Stimulated activated CD8-positive, alpha-beta memory T cell treated with anti-CD3 and anti-CD28 coated beads, Interleukin-4, amount 100 ng/mL, for 48 hours (primary cell): ENCODE results near the gene RNF169.

Source experiments
- DNase-seq: peaks from one replicate; pipeline ENCODE4 v3.0.0-alpha.2; 2020

RNF169 gene, protein sequence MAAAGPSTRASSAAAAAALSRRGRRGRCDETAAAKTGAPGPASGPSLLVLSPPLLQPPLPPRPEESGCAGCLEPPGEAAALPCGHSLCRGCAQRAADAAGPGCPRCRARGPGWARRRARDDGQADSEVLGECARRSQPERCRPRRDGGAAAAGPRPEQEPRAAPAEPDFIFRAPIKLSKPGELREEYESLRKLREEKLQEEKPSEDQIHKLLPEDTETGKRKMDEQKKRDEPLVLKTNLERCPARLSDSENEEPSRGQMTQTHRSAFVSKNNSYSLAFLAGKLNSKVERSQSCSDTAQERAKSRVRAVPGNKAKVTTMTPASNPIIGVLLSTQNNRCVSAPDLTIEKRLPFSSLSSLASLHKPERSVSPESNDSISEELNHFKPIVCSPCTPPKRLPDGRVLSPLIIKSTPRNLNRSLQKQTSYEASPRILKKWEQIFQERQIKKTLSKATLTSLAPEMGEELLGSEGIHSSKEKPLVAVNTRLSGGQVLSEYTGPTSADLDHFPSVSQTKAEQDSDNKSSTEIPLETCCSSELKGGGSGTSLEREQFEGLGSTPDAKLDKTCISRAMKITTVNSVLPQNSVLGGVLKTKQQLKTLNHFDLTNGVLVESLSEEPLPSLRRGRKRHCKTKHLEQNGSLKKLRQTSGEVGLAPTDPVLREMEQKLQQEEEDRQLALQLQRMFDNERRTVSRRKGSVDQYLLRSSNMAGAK

GRCh38 chr11:74748211-74749126 lies at the start of gene RNF169:
Gene RNF169, plus strand, starts transcription at chr11:74748849. Its CDS starts 32 bp downstream, at chr11:74748881.
- DNase-seq: peak; percentile 91

DNA sequence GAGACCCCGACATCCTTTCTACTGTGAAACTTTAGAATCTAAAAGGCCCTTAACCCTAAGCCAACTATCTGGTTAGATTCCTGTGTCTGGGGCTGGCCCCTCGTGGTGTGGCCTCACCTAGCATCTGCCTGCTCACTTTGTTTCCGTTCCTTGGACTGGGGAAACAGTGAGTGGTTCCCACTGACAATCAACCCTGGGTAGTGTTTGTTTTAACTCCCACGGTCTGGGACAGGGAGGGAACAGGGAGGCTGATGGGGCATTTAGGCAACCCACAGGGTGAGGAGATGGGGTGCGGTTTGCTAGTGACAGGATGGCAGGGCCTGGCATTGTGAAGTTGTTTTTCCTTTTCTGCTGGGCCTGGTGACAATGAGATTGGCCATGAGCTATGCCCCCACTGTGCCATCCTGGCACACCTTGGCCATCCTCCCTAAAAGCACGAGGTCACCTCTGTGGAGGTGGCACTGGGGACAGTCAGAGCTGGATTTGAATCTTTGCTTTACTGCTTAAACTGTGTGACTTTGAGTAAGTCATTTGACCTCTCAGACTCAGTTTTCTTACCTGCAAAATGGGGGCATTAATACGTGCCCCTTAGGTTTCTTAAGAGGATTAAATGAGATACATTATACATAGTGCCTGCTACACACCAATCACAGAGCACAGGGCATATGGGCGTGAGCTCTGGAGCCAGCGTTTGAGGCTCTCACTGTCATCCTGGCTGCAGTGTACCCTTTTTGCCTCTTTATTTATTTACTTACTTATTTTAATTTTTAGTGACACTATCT lies 48.8 kb upstream of the RNF169 start:
- no peak for DNase-seq

- peak; percentile 37 for DNase-seq
Observed at GRCh38 chr11:74701351-74701750, 47.3 kb upstream of the RNF169 start.

DNA sequence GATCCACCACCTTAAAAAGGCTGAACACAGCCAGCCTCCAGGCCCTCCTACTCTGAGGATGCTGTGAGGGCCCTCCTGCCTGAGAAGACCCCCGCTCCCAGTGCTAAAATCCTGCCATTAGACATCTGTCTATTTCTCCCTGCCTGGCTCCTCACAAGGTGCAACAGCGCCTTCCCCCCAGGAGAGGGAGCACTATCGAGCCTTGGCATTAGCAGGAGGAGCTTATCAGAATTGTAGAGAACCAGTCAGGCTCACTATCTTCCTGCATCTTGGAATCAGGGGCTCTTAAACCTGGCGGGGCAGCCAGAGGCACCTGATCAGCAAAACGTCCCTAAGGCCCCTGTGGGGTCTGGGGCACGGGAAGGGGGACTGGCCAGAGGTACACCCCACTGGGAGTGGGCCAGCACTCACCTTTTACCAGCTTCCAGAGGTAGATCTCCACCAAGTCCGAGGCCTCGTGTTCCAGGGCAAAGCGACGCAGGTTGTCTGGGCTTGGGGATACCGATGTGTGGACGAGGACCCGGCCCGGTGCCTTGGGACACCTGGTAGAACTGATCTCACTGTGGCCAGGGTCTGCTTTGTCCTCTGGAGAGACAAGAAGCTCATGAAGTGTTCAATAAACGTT lies 46.2 kb upstream of the RNF169 start:
- DNase-seq: peak; percentile 77

DNA sequence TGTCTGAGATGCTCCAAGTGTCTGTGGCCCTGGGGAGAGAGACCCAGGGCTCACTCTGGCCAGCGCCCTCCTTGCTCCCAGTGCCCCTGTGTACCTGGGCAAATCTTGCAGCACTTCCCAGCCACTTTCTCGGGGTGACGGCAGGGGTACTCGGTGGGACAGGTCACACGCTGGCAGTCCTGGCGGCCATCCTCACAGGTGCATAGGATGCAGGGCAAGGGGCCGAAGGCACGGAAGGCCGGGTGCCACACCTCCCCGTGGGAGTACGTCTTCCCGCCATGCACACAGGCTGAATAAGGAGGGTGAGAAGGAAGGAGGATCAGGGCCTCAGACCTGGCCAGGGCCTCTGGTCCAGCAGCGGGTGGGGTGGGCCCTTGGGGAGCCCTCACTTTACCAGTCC lies 45.4 kb upstream of the RNF169 start:
- DNase-seq: no peak

GRCh38 chr11:74707182-74707581 lies 41.5 kb upstream of the RNF169 start:
- DNase-seq: no peak

- DNase-seq: no peak
Observed at GRCh38 chr11:74707602-74708510, 40.8 kb upstream of the RNF169 start.

DNA sequence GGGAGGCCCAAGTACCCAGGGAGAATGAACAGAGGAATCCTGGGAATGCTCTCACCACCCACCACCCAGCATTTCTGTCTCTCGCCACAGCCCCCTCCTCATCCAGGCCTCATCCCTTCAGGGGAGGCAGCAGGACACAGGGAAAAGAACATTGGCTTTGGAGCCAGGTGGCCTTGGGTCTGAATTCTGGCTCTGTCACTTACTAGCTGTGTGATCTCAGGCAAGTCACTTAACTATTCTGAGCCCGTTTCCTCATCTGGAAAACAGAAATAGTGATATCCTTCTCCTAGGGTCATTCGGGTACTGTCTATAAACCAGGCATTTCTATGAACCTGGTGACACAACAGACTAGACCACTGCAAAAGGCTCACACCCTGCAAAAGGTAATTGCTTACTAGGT lies 39.5 kb upstream of the RNF169 start:
- no peak for DNase-seq

GRCh38 chr11:74710281-74710938 lies 38.2 kb upstream of the RNF169 start:
- DNase-seq: no peak

DNA sequence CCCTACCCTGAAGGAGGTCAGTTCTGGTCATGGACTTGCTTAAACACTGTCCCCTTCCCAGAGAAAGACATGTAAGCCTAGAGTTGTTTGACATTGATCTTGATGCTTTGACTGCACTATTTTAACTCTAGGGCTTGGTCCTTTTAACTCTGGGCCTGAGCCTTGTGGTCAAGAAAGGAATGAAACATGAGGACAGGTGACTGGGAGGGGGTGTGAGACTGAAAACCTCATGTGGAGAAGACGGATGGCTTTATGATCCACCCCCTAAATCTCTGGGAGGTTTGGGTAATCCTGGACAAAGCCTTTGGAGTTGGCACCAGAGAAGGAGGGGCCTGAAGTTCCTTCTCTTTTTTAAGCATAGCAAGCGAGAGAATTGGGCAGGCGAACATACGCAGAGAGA lies 35.0 kb upstream of the RNF169 start:
- no peak for DNase-seq

GRCh38 chr11:74714904-74715303 lies 33.7 kb upstream of the RNF169 start:
- DNase-seq: peak; percentile 32

GRCh38 chr11:74717221-74717969 lies 31.3 kb upstream of the RNF169 start:
- no peak for DNase-seq

DNA sequence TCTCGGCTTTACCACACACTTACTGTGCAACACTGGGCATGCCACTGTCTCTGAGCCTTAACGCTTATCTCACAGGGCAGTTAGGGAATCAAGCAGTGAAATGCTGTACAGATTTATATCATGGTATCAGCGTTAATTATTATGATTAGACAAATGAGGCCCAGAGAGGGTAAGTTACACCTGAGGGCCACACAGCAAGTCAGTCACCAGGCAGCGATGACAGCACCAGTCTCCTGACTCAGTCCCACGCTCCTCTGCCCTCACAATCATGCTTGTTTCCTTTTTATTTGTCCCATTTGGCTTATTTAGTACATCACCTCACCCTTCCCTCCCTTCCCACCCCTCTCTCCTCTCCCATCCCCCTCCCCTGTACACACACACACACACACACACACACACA lies 29.6 kb upstream of the RNF169 start:
- no peak for DNase-seq

DNA sequence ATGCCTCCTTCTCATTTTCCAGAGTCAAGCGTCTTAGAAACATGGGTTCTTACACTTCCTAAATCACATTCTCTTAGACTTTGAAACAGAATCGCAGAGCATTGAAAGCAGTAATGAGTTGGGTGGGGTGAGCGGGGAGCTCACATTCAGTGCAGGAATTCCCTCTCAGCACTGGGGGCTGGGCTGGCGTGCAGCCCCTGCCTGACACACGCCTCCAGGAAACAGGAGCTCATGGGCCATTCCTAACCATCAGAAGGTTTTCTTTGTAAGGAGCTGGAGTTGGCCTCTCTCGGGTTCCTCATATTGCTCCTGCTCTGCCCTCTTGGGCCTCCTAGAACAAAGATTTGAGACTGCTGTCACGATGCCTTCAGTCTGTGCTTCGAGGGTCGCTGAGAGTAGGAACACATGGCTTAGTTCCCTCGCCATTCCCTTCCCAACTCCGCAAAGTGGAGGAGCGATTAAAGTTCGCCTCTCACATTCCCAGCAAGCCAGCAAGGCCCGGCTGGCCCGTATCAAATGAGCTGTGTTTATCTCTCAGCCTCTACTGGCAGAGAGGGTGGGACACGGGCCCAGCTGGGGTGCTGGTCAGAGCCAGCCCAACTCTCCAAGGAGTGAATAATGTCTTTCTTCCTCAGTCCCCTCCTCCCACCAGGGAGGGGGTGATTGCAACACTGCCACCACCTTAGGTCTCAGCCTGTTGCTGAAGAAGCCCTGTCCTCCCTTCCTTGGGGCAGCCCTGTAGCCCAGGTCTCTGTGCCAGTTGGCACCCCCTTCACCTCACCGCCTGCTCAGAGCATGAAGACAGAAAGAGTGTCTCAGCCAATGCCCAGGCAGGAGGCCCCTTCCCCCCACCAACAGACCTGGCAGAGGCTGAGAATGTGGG lies 27.8 kb upstream of the RNF169 start:
- no peak for DNase-seq

DNA sequence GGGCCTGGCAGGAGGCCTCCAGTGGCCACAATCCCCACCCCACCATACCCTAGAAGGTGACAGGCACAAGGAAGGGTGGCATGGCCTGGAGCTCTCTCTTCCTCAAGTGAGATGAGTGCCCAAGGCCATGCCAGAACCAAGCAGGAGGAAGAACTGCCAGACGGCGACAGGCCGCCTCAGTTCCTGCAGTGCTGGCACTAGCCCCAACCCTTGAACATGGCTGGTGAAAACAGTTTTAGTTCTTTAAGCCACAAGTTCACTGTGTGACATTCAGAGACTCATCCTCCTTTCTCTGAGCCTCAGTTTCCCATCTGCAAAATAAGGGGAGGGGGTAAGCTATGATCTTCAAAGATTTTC lies 27.2 kb upstream of the RNF169 start:
- no peak for DNase-seq

DNA sequence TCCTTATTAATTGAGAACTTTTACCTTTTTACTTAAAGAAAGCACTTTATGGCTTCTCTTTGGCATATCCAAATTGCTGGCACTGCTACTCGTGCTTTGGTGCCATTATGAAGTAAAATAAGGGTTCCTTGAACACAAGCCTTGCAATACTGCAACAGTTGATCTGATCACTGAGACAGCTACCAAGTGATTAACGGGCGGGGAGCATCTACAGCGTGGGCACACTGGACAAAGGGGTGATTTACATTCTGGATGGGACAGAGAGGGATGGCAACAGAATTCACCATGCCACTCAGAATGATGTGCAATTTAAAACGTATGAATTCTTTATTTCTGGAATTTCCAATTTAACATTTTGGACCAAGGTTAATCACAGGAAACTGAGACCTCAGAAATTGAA lies 25.1 kb upstream of the RNF169 start:
- no peak for DNase-seq

GRCh38 chr11:74725701-74726100 lies 22.9 kb upstream of the RNF169 start:
- no peak for DNase-seq

DNA sequence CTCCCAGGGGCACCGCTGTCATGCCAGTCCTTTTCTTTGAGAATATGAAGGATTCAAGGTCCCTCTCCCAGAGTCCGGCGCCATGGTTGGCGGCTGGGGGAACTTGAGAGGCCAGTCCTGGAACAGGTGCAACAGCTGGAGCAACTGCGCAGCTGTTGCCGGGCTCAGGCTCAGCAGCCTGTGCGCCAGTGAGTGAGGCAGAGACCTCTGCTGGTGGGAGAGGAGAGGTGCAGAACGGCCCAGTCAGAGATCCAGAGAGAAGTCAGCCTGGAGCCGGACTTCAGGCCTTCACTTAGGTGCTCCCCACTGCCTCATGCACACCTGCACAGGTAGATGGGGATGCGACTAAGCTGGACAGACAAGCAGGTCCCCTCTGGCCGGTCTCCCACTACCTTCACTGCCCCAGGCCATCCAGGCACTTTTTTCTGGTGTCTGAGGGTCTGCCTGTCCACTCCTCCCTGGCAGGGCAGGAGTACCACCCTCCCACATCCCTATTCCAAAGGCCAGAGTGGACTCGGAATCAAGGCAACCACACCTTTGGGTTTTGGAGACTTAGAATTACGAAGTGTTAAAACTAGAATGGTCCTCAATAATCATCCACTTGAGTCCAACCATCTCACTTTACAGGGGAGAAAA lies 22.0 kb upstream of the RNF169 start:
- DNase-seq: peak; percentile 68
